ENCODE measurements around the gene KIRREL3.
"Not testable (repeated sequence)": the region's sequence is repeated elsewhere in the genome, so short reads cannot be mapped to it uniquely, and the experiment has no call there.

Gene KIRREL3

GRCh38 chr11:126952533-126952932 lies 48.0 kb downstream of the KIRREL3 start:
- not testable (repeated sequence) for ATAC-seq, DNase-seq

- DNase-seq, result no peak
- ATAC-seq, result no peak
Observed at GRCh38 chr11:126951465-126951864, 49.1 kb downstream of the KIRREL3 start.

- DNase-seq (no peak), ATAC-seq (no peak)
Observed at GRCh38 chr11:126949066-126949891, 51.3 kb downstream of the KIRREL3 start.

GRCh38 chr11:126948563-126948962 lies 52.0 kb downstream of the KIRREL3 start:
- DNase-seq (no peak), ATAC-seq (no peak)

GRCh38 chr11:126945319-126945718 lies 55.3 kb downstream of the KIRREL3 start:
- ATAC-seq (no peak), DNase-seq (no peak)

GRCh38 chr11:126943316-126943715 lies 57.3 kb downstream of the KIRREL3 start:
- no peak for ATAC-seq

GRCh38 chr11:126942146-126942545 lies 58.4 kb downstream of the KIRREL3 start:
- DNase-seq, result no peak
- no peak for ATAC-seq

More at GRCh38 chr11:126943316-126943715, 57.3 kb downstream of the KIRREL3 start:
- no peak for DNase-seq

GRCh38 chr11:126939552-126939951 lies 61.0 kb downstream of the KIRREL3 start:
- DNase-seq (no peak), ATAC-seq (no peak)

- DNase-seq (no peak), ATAC-seq (no peak)
Observed at GRCh38 chr11:126938718-126939117, 61.9 kb downstream of the KIRREL3 start.

- DNase-seq (no peak), ATAC-seq (no peak)
Observed at GRCh38 chr11:126930091-126930841, 70.3 kb downstream of the KIRREL3 start.

GRCh38 chr11:126929179-126930061 lies 71.2 kb downstream of the KIRREL3 start:
- ATAC-seq, result no peak
- DNase-seq, result no peak

- DNase-seq (no peak), ATAC-seq (no peak)
Observed at GRCh38 chr11:126927623-126928022, 72.9 kb downstream of the KIRREL3 start.

GRCh38 chr11:126926376-126926791 lies 74.2 kb downstream of the KIRREL3 start:
- DNase-seq (no peak), ATAC-seq (no peak)

- no peak for DNase-seq
- ATAC-seq, result no peak
Observed at GRCh38 chr11:126925321-126926093, 75.1 kb downstream of the KIRREL3 start.

GRCh38 chr11:126924376-126925040 lies 76.1 kb downstream of the KIRREL3 start:
- no peak for DNase-seq
- no peak for ATAC-seq

- ATAC-seq, result no peak
Observed at GRCh38 chr11:126920833-126921232, 79.7 kb downstream of the KIRREL3 start.

GRCh38 chr11:126919147-126919823 lies 81.3 kb downstream of the KIRREL3 start:
- no peak for ATAC-seq
- DNase-seq, result no peak

More at GRCh38 chr11:126920833-126921232, 79.7 kb downstream of the KIRREL3 start:
- DNase-seq, result no peak

GRCh38 chr11:126918556-126918955 lies 82.0 kb downstream of the KIRREL3 start:
- ATAC-seq, result no peak
- no peak for DNase-seq

- DNase-seq, result no peak
- peak; percentile 87 for ATAC-seq
Observed at GRCh38 chr11:126917531-126918204, 82.9 kb downstream of the KIRREL3 start.

GRCh38 chr11:126915430-126915829 lies 85.1 kb downstream of the KIRREL3 start:
- ATAC-seq (no peak), DNase-seq (no peak)

All from stimulated activated naive CD8-positive, alpha-beta T cell treated with anti-CD3 and anti-CD28 coated beads, Interleukin-15, Interleukin-2, amounts not matched to agents 100 U/mL and 50 U/mL, for 24 hours (primary cell).